ENCODE measurements around the gene GPT2. TPM values are rescaled to one million over a fixed set of nuclear protein-coding genes. Genes with fewer than 3 reads are reported as not detected.

Gene GPT2
- total RNA-seq, 1 donor from 2014 or later: 35.0 TPM

- H3K27me3 Mint-ChIP-seq (ENCODE audit: unreplicated experiment): peaks cover 11% of the 10 kb centered on the region
- TF ChIP-seq CTCF (IDR thresholded peaks at IDR 0.05): no peak
- H3K36me3 Mint-ChIP-seq (ENCODE audit: unreplicated experiment): no peaks in the 10 kb centered on the region
- peak overlapping the region; percentile 91 for H3K27ac Mint-ChIP-seq (ENCODE audit: unreplicated experiment)
- H3K4me1 Mint-ChIP-seq (ENCODE audit: unreplicated experiment): peaks cover 37% of the 10 kb centered on the region
- no peaks in the 10 kb centered on the region for H3K9me3 Mint-ChIP-seq (ENCODE audit: unreplicated experiment)
- no peak for DNase-seq (ENCODE audit: extremely low spot score, unreplicated experiment)
- peak overlapping the region; percentile 95 for H3K4me3 Mint-ChIP-seq (ENCODE audit: unreplicated experiment)
These were observed 841 bp upstream of the GPT2 start for GRCh38 chr16:46883353-46883689.

GRCh38 chr16:46884513-46885293, 541 bp downstream of the GPT2 start:
- Mint-ChIP-seq H3K9me3 (ENCODE audit: unreplicated experiment) (no peaks in the 10 kb centered on the region), H3K36me3 (ENCODE audit: unreplicated experiment) (no peaks in the 10 kb centered on the region), H3K27me3 (ENCODE audit: unreplicated experiment) (peaks cover 7% of the 10 kb centered on the region), H3K4me3 (ENCODE audit: unreplicated experiment) (peak overlapping the region; percentile 95), H3K4me1 (ENCODE audit: unreplicated experiment) (peaks cover 37% of the 10 kb centered on the region), H3K27ac (ENCODE audit: unreplicated experiment) (peak overlapping the region; percentile 89)
- no peak for DNase-seq (ENCODE audit: extremely low spot score, unreplicated experiment)
- no peak for TF ChIP-seq CTCF (IDR thresholded peaks at IDR 0.05)

- TF ChIP-seq CTCF (IDR thresholded peaks at IDR 0.05): no peak
- Mint-ChIP-seq H3K4me3 (ENCODE audit: unreplicated experiment) (peak overlapping the region; percentile 95), H3K27ac (ENCODE audit: unreplicated experiment) (peak overlapping the region; percentile 89), H3K9me3 (ENCODE audit: unreplicated experiment) (no peaks in the 10 kb centered on the region), H3K27me3 (ENCODE audit: unreplicated experiment) (no peaks in the 10 kb centered on the region), H3K36me3 (ENCODE audit: unreplicated experiment) (peaks cover 1% of the 10 kb centered on the region), H3K4me1 (ENCODE audit: unreplicated experiment) (peaks cover 37% of the 10 kb centered on the region)
- no peak for DNase-seq (ENCODE audit: extremely low spot score, unreplicated experiment)
These were observed 2.0 kb downstream of the GPT2 start for GRCh38 chr16:46885960-46886763.

GRCh38 chr16:46886764-46887523, 2.8 kb downstream of the GPT2 start:
- Mint-ChIP-seq H3K9me3 (ENCODE audit: unreplicated experiment) (no peaks in the 10 kb centered on the region), H3K4me3 (ENCODE audit: unreplicated experiment) (peak overlapping the region; percentile 95), H3K4me1 (ENCODE audit: unreplicated experiment) (peaks cover 37% of the 10 kb centered on the region), H3K27ac (ENCODE audit: unreplicated experiment) (peak overlapping the region; percentile 27), H3K36me3 (ENCODE audit: unreplicated experiment) (peaks cover 3% of the 10 kb centered on the region), H3K27me3 (ENCODE audit: unreplicated experiment) (no peaks in the 10 kb centered on the region)
- DNase-seq (ENCODE audit: extremely low spot score, unreplicated experiment): no peak
- no peak for TF ChIP-seq CTCF (IDR thresholded peaks at IDR 0.05)

GRCh38 chr16:46887524-46887854, 3.3 kb downstream of the GPT2 start:
- TF ChIP-seq CTCF (IDR thresholded peaks at IDR 0.05): no peak
- Mint-ChIP-seq H3K4me1 (ENCODE audit: unreplicated experiment) (peaks cover 37% of the 10 kb centered on the region), H3K9me3 (ENCODE audit: unreplicated experiment) (no peaks in the 10 kb centered on the region), H3K27ac (ENCODE audit: unreplicated experiment) (no peak overlapping the region), H3K4me3 (ENCODE audit: unreplicated experiment) (no peak overlapping the region), H3K36me3 (ENCODE audit: unreplicated experiment) (peaks cover 7% of the 10 kb centered on the region), H3K27me3 (ENCODE audit: unreplicated experiment) (no peaks in the 10 kb centered on the region)
- no peak for DNase-seq (ENCODE audit: extremely low spot score, unreplicated experiment)

All from osteocyte (in vitro differentiated cells).